SIG-M5 treated with dmso at 0.1 percent for 504 hours (cell line): ENCODE results near the gene TRIM8.
A peak's percentile ranks its signal among the peaks of the same experiment; 100 is the strongest.
"Not testable (repeated sequence)": the region's sequence is repeated elsewhere in the genome, so short reads cannot be mapped to it uniquely, and the experiment has no call there.

Experiments used
- DNase-seq: peaks from one replicate; lab custom pipeline; 2025; ENCODE audit not compliant: unreplicated experiment; lab: John Stamatoyannopoulos, UW

Gene TRIM8

GRCh38 chr10:102649797-102650654, 5.7 kb downstream of the TRIM8 start:
- no peak for DNase-seq

GRCh38 chr10:102650655-102651454, 6.6 kb downstream of the TRIM8 start:
- DNase-seq = no peak

GRCh38 chr10:102651455-102652169, 7.3 kb downstream of the TRIM8 start:
- DNase-seq = no peak

- peak; percentile 21 for DNase-seq
Measured at GRCh38 chr10:102652170-102652916, 8.1 kb downstream of the TRIM8 start.

DNA sequence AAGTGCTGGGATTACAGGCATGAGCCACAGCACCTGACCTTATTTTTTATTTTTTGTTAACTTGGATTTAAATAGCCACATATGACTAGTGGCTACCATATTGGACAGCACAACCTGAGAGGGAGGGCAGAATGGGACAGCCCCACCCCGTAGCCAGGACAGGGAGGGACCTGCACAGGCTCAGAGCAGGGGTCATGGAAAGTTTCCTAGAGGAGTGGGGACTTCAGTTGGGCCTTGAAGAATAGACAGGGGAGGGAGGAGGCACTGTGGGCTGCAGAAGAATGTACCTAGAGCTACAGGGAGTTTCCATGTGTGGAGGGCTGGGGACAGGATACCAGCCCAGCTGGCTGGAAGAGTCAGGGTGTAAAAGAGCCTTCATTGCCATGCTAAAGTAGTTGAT, 8.8 kb downstream of the TRIM8 start:
- DNase-seq = no peak

DNA sequence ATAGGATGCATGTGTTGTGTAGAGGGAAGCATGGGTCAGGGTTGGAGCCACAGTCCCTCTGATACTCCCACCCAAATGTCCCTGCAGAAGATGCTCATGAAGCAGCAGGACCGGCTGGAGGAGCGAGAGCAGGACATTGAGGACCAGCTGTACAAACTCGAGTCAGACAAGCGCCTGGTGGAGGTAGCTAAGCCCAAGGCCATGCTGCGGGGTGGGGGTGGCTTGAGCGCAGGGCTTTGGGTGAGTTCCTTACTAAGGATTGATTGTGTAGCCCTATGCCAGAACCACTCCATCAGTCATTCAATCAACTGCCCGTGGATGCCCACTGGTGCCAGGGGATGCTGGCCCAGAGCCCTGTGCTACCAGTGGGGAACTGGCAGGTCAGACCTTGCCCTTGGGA, 10.3 kb downstream of the TRIM8 start:
- DNase-seq = no peak

GRCh38 chr10:102654969-102655368, 10.7 kb downstream of the TRIM8 start:
- no peak for DNase-seq

DNA sequence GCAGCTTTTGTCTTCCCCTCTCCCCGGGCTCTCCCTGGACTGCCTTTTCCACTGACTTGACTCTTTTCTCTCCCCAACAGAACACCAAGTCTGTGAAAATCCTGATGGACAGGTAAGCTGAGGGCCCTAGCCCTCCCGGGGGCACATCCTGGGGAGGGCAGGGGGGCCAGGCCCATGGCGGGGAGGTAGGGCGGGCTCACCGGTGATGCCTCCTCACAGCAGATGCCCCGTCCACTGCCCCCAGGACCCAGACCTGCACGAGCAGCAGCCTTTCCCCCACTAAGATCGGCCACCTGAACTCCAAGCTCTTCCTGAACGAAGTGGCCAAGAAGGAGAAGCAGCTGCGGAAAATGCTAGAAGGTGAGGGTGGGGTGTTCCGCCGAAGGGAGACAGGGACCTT, 11.7 kb downstream of the TRIM8 start:
- no peak for DNase-seq

DNA sequence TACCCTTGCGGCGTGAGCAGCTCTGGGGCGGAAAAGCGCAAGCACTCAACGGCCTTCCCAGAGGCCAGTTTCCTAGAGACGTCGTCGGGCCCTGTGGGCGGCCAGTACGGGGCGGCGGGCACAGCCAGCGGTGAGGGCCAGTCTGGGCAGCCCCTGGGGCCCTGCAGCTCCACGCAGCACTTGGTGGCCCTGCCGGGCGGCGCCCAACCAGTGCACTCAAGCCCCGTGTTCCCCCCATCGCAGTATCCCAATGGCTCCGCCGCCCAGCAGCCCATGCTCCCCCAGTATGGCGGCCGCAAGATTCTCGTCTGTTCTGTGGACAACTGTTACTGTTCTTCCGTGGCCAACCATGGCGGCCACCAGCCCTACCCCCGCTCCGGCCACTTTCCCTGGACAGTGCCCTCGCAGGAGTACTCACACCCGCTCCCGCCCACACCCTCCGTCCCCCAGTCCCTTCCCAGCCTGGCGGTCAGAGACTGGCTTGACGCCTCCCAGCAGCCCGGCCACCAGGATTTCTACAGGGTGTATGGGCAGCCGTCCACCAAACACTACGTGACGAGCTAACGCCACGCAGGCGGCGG, 12.6 kb downstream of the TRIM8 start:
- no peak for DNase-seq

DNA sequence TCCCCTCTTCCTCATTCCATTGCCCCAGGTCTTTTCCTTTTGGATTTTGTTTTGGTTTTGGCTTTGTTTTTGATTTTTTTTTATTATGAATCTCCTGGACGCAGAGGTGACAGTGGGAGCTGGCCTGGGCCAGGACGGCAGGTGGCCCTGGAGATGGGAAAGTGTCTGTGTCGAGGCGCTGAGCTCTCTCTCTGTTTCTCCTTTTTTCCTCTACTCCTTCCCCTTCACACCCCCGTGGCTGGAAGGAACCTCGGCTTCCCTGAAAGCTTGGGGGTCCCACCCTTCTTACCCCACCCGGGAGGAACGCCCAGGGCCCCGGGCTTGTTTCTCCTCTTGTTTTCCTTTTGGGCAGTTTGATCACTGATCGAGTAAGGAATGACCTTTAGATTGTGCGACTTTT, 13.2 kb downstream of the TRIM8 start:
- DNase-seq = no peak

GRCh38 chr10:102657984-102658724, 13.9 kb downstream of the TRIM8 start:
- no peak for DNase-seq

- DNase-seq = no peak
Measured at GRCh38 chr10:102658802-102659201, 14.5 kb downstream of the TRIM8 start.

GRCh38 chr10:102660888-102661657, 16.8 kb downstream of the TRIM8 start:
- no peak for DNase-seq

GRCh38 chr10:102661658-102662028, 17.4 kb downstream of the TRIM8 start:
- no peak for DNase-seq

DNA sequence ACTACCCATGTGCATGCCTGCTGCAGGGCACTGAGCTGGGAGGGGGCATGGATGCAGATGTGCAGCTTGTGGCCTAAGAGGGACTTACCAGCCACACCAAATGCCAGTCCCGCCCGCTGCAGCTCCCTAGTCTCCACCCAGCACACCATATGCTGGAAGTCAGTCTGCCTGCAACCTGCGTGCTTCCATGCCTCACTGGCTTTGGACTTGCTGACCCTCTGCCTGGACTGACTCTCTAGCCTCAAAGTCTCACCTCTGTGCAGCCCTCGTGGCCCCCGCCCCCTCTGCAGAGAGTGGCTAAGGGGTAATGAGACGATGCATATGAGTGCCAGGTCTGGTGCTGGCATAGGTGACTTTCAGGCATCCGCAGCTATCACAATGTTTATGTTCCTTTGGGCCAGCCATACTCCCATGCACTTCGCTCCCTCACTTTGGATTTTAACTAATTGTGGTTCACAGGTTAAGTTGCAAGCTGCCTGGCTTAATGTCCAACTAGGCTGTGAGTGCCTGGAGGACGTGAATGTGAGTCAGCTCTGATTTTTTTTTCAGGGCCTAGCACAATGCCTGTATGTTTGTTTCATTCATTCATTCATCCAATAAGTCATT, 21.7 kb downstream of the TRIM8 start:
- no peak for DNase-seq

DNA sequence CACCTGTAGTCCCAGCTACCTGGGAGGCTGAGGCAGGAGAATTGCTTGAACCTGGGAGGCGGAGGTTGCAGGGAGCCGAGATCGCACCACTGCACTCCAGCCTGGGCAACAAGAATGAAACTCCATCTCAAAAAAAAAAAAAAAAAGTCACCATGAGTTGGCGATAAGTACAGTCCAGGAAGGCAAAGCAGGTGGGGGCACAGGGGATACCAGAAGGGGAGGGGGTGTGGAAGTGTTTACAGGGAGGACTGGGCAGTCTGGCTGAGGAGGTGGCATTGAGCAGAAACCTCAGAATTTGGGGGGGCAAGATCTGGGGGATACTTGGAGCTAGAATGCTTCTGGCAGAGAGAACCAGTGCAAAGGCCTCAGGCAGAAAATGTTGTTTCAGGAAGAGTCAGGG, 23.1 kb downstream of the TRIM8 start:
- DNase-seq = not testable (repeated sequence)

DNA sequence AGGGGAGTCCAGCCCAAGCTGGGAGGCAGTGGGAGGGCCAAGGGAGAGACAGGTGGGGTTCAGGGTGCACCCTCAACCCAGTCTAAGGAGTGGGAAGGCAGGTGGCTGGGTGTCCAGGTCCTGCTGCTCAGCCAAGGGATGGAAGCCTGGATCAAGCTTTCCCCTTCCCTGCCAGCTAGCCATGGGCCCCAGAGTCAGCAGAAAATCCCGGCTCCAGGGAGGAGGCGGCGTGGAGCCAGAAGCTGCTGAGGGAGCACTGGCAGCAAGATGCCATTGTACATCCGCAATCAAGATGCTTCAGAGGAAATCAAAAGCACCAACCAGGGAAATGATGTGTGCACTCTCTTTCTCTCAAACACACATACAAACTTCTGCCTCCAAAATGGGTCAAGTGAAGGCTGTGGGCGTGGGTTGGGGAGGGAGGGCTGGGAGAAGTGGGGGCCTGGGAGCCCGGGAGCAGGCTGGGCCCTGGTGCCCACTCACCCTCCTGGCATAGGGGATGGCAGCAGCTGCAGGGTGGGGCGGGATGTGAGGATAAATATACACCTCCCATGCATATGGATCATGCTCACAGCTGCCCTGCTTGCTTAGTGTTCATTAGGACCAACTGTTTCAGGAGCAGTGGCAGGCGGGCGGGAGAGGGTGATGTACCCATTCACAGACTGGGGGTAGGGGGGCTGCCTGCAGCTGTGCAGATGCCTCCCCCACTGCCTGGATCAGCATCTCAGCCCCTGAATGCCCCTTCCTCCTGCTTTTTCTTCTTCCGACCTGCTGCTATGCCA, 24.2 kb downstream of the TRIM8 start:
- DNase-seq = no peak
